Body of pancreas (tissue), 4 donors: ENCODE measurements around the gene C12orf60.

ENCODE experiments used
- CTCF ChIP-seq, 7 experiments: fragments of 450-650 bp in 4 of 7; fragments of 200-600 bp in 3 of 7; sonication (generic) in 3 of 7; IDR thresholded peaks; one replicate each; pipeline ENCODE4 v1.5.1; 2016 to 2019; ENCODE audit warnings: antibody characterized with exemption in 7 of 7
- POLR2A ChIP-seq, 3 donors: fragments of 450-650 bp; IDR thresholded peaks; one replicate each; pipeline ENCODE4 v1.6.1; 2016; ENCODE audit warnings: antibody characterized with exemption in 3 of 3, mild to moderate bottlenecking in 2 of 3

- TF ChIP-seq CTCF (IDR thresholded peaks at IDR 0.05) (peak; percentile 66 to 98 (median 93)), POLR2A (IDR thresholded peaks at IDR 0.05) (peak; percentile 69 to 90 (median 86))
These were observed 33.4 kb upstream of the C12orf60 start for GRCh38 chr12:14769969-14770495.
